Endothelial cell of umbilical vein (primary cell): ENCODE results near the gene ZFY. TPM values are rescaled to one million over a fixed set of nuclear protein-coding genes. Genes with fewer than 3 reads are reported as not detected.

Experiments
- BruUV-seq: library from RNA; stranded (reverse); fragments of 400-500 nt; replicated peaks from 2 replicates; lab custom pipeline; 2021; lab: Mats Ljungman, UMichigan
- CTCF ChIA-PET: fragments of 300-600, 350-600 bp; sonication (Branson Sonifier 250); formaldehyde crosslinking; loops from one replicate; lab custom pipeline; 2021; ENCODE audit warnings: antibody characterized with exemption, inconsistent platforms; lab: Charles Lee
- POLR2A ChIA-PET: fragments of 300-600, 350-600 bp; sonication (Branson Sonifier 250); formaldehyde crosslinking; loops from one replicate; lab custom pipeline; 2021; ENCODE audit warnings: antibody characterized with exemption, inconsistent platforms; lab: Charles Lee
- DNase-seq: peaks from one replicate; pipeline ENCODE4 v3.0.0-alpha.2; 2011; ENCODE audit warnings: low read depth, low spot score
- FAIRE-seq: peaks from 2 replicates; lab custom pipeline; 2011; peaks lifted over from hg19 to GRCh38; lab: Jason Lieb, UNC
- H2AFZ ChIP-seq: 2 replicates; pipeline ENCODE4 v1.6.0; 2012; ENCODE audit warnings: low read depth, low read length, control low read depth, inconsistent platforms
- H3K27ac ChIP-seq: 2 replicates; pipeline ENCODE4 v1.5.1; 2011; ENCODE audit warnings: low read depth, mild to moderate bottlenecking, control low read depth, low read length, moderate library complexity; ENCODE audit not compliant: insufficient read depth
- H3K27me3 ChIP-seq, 2 experiments: 2 replicates each; pipeline versions ENCODE4 v1.6.0 to v1.6.1; 2011; ENCODE audit warnings: low read length in 2 of 2, mixed read lengths in 1 of 2; ENCODE audit not compliant: control insufficient read depth in 2 of 2, insufficient read depth in 2 of 2
- H3K36me3 ChIP-seq, 2 experiments: 2 replicates in 1 of 2; 3 replicates in 1 of 2; pipeline ENCODE4 v1.5.1; 2011; ENCODE audit warnings: low read length in 2 of 2, mild to moderate bottlenecking in 1 of 2, moderate library complexity in 1 of 2; ENCODE audit not compliant: control insufficient read depth in 2 of 2, insufficient read depth in 2 of 2; ENCODE audit errors: extremely low read depth in 1 of 2
- H3K4me1 ChIP-seq: 3 replicates; pipeline ENCODE4 v1.5.1; 2011; ENCODE audit warnings: mild to moderate bottlenecking, low read length; ENCODE audit not compliant: control insufficient read depth, insufficient read depth; ENCODE audit errors: extremely low read depth
- H3K4me2 ChIP-seq: 2 replicates; pipeline ENCODE4 v1.6.1; 2011; ENCODE audit warnings: low read length, control low read depth, mixed read lengths; ENCODE audit not compliant: insufficient read depth
- H3K4me3 ChIP-seq, 3 experiments: fragments of 200-600 bp in 1 of 3; sonication (generic), shearing (Covaris generic) in 1 of 3; replicated peaks in 1 of 3; 2 replicates each; pipeline ENCODE4 v1.5.1; 2011 to 2016; ENCODE audit warnings: control low read depth in 3 of 3, low read length in 3 of 3, mild to moderate bottlenecking in 2 of 3, inconsistent platforms in 1 of 3, low read depth in 1 of 3, moderate library complexity in 1 of 3; ENCODE audit not compliant: insufficient read depth in 1 of 3
- H3K79me2 ChIP-seq: 2 replicates; pipeline ENCODE4 v1.6.0; 2012; ENCODE audit warnings: low read length, inconsistent platforms; ENCODE audit not compliant: control insufficient read depth, insufficient read depth
- H3K9ac ChIP-seq: replicated peaks from 2 replicates; pipeline ENCODE3; 2011; ENCODE audit warnings: low read length, control low read depth; ENCODE audit not compliant: insufficient read depth; ENCODE audit errors: extremely low read depth
- H3K9me1 ChIP-seq: replicated peaks from 3 replicates; pipeline ENCODE4 v1.6.0; 2011; ENCODE audit warnings: mild to moderate bottlenecking, low read length; ENCODE audit not compliant: control insufficient read depth, insufficient read depth; ENCODE audit errors: extremely low read depth
- H3K9me3 ChIP-seq: replicated peaks from 2 replicates; pipeline ENCODE4 v1.5.1; 2012; ENCODE audit warnings: low read length, inconsistent platforms; ENCODE audit not compliant: control insufficient read depth, insufficient read depth
- H4K20me1 ChIP-seq: replicated peaks from 2 replicates; pipeline ENCODE3; 2011; ENCODE audit warnings: mild to moderate bottlenecking, low read length; ENCODE audit not compliant: control insufficient read depth, insufficient read depth; ENCODE audit errors: extremely low read depth
- CTCF ChIP-seq, 2 donors: IDR thresholded peaks; 1 replicate in 1 of 2; 2 replicates in 1 of 2; pipeline ENCODE4 v1.5.1; 2011; ENCODE audit warnings: low read length in 2 of 2, mild to moderate bottlenecking in 2 of 2, moderate library complexity in 2 of 2, control low read depth in 1 of 2, inconsistent platforms in 1 of 2, low read depth in 1 of 2; ENCODE audit not compliant: insufficient read depth in 1 of 2; ENCODE audit errors: extremely low read depth in 1 of 2
- EZH2 ChIP-seq: IDR thresholded peaks from 2 replicates; pipeline ENCODE4 v1.6.1; 2012; ENCODE audit warnings: borderline replicate concordance, low read depth, mild to moderate bottlenecking, moderate library complexity, low read length, inconsistent platforms; ENCODE audit not compliant: severe bottlenecking
- FOS ChIP-seq: IDR thresholded peaks from 2 replicates; pipeline ENCODE4 v1.6.1; 2011; ENCODE audit warnings: mild to moderate bottlenecking, low read length, moderate library complexity, borderline replicate concordance; ENCODE audit not compliant: insufficient read depth
- GATA2 ChIP-seq: IDR thresholded peaks from 2 replicates; pipeline ENCODE4 v1.7.0; 2011; ENCODE audit warnings: low read depth, mild to moderate bottlenecking, moderate library complexity, mixed read lengths, low read length; ENCODE audit not compliant: insufficient read length, insufficient read depth
- JUN ChIP-seq: IDR thresholded peaks from 2 replicates; pipeline ENCODE4 v1.6.1; 2011; ENCODE audit warnings: borderline replicate concordance, low read depth; ENCODE audit not compliant: insufficient read length, insufficient read depth
- MAX ChIP-seq: IDR thresholded peaks from 2 replicates; pipeline ENCODE4 v1.6.1; 2011; ENCODE audit not compliant: insufficient read depth, insufficient read length
- MYC ChIP-seq: IDR thresholded peaks from one replicate; pipeline ENCODE4 v1.6.1; 2011; ENCODE audit warnings: mild to moderate bottlenecking, low read depth, low read length
- POLR2A ChIP-seq: IDR thresholded peaks from 2 replicates; pipeline ENCODE4 v1.6.1; 2012; ENCODE audit warnings: low read depth, mild to moderate bottlenecking, control low read depth, low read length
- POLR2AphosphoS5 ChIP-seq: IDR thresholded peaks from 2 replicates; pipeline ENCODE4 v1.6.1; 2012; ENCODE audit warnings: low read depth, mild to moderate bottlenecking, control low read depth, low read length, moderate library complexity; ENCODE audit not compliant: insufficient read depth
- dilution Hi-C: fragments of 300-500 bp; cut with MboI; formaldehyde crosslinking; loops from one replicate; pipeline ENCODE4 v1.15.0; 2019; ENCODE audit warnings: low sequenced_read_pairs; ENCODE audit not compliant: extremely low pct_ligation_motif_present
- intact Hi-C: fragments of 100-400 bp; cut with micrococcal nuclease; formaldehyde crosslinking; loops from one replicate; pipeline ENCODE4 v1.10.0; 2022
- polyA plus RNA-seq, 4 experiments: library from polyadenylated mRNA; depleted of rRNA in 3 of 4; stranded (reverse) in 3 of 4; unstranded in 1 of 4; fragments of >200 nt; gene quantifications; 2 replicates each; pipeline versions ENCODE4 v1.2.1 to v1.2.3, GENCODE V29; 2011 to 2012; ENCODE audit warnings: missing spikeins in 1 of 4
- total RNA-seq: library from RNA; stranded (reverse); gene quantifications from 2 replicates; pipeline ENCODE4 v1.2.3, GENCODE V29; 2021

ZFY gene
- total and polyA plus RNA-seq, 2 donors (not counting 3 experiments of a cell fraction or from before 2014, with no cell fraction given), result 3.1 to 10.8 TPM

GRCh38 chrY:2964814-2965213 lies 29.6 kb downstream of the ZFY start:
- no peaks in the 10 kb centered on the region for H3K27me3 ChIP-seq
- H4K20me1 ChIP-seq, result no peaks in the 10 kb centered on the region
- H2AFZ ChIP-seq, result no peak overlapping the region
- no peaks in the 10 kb centered on the region for H3K9me3 ChIP-seq
- ChIA-PET CTCF (no interaction called here), POLR2A (no interaction called here)
- H3K9me1 ChIP-seq, result no peaks in the 10 kb centered on the region
- H3K4me1 ChIP-seq, result no peaks in the 10 kb centered on the region
- dilution Hi-C loops, result no loop called here
- no peak overlapping the region for H3K4me2 ChIP-seq
- peaks cover 18% of the 10 kb centered on the region for H3K79me2 ChIP-seq
- no peak overlapping the region for H3K4me3 ChIP-seq
- no peak overlapping the region for H3K27ac ChIP-seq
- no TSS peak for BruUV-seq
- TF ChIP-seq JUN (no peak), GATA2 (no peak), POLR2A (no peak), MYC (no peak), CTCF (IDR thresholded peaks at IDR 0.05; ENCODE audit: extremely low read depth in 1 of 2, insufficient read depth in 1 of 2, low read depth in 1 of 2, low read length in 2 of 2) (no peak), FOS (no peak)
- no peak overlapping the region for H3K9ac ChIP-seq
- intact Hi-C loops, result no loop called here
- FAIRE-seq (no peak), DNase-seq (no peak)
- no peaks in the 10 kb centered on the region for H3K36me3 ChIP-seq

- TF ChIP-seq POLR2A, result no peak
- no peak for TF ChIP-seq JUN
- no peak for TF ChIP-seq GATA2
- no peak for TF ChIP-seq MYC
- TF ChIP-seq FOS, result no peak
- TF ChIP-seq EZH2, result no peak
- no peak for TF ChIP-seq MAX
- no peak for TF ChIP-seq CTCF (IDR thresholded peaks at IDR 0.05; ENCODE audit: extremely low read depth in 1 of 2, insufficient read depth in 1 of 2, low read depth in 1 of 2, low read length in 2 of 2)
- no peak for TF ChIP-seq POLR2AphosphoS5
- ChIA-PET POLR2A (no interaction called here), CTCF (no interaction called here)
- H2AFZ ChIP-seq, result no peak overlapping the region
- no peaks in the 10 kb centered on the region for H3K4me1 ChIP-seq
- H3K79me2 ChIP-seq, result peaks cover 17% of the 10 kb centered on the region
- no peaks in the 10 kb centered on the region for H3K27me3 ChIP-seq
- dilution Hi-C loops, result no loop called here
- no peak overlapping the region for H3K4me3 ChIP-seq
- FAIRE-seq, result no peak
- DNase-seq, result no peak
- H3K27ac ChIP-seq, result no peak overlapping the region
- H3K4me2 ChIP-seq, result no peak overlapping the region
- intact Hi-C loops, result no loop called here
- H3K36me3 ChIP-seq, result no peaks in the 10 kb centered on the region
- H3K9me1 ChIP-seq, result no peaks in the 10 kb centered on the region
- no peak overlapping the region for H3K9ac ChIP-seq
- no TSS peak for BruUV-seq
- no peaks in the 10 kb centered on the region for H3K9me3 ChIP-seq
- H4K20me1 ChIP-seq, result no peaks in the 10 kb centered on the region
Measured at GRCh38 chrY:2965629-2966028, 30.4 kb downstream of the ZFY start.
